A549 (cell line): ENCODE results near the gene RMND5A. TPM values are rescaled to one million over a fixed set of nuclear protein-coding genes. Genes with fewer than 3 reads are reported as not detected.

Experiments
- ATAC-seq, 2 experiments: fragments of 200-7000 bp in 1 of 2; fragments of >200 bp in 1 of 2; cut with Nextera tagmentation in 1 of 2; cut with Tn5 transposase in 1 of 2; 3 replicates each; pipeline versions ENCODE4 v1.8.0 to v1.9.1; 2018 to 2020; ENCODE audit warnings: mild to moderate bottlenecking in 1 of 2, moderate library complexity in 1 of 2
- CTCF ChIA-PET: fragments of 300-600 bp; sonication (Branson Sonifier 250); formaldehyde crosslinking; extraction: SDS; loops from one replicate; lab custom pipeline; 2021; ENCODE audit warnings: antibody characterized with exemption, inconsistent platforms; lab: Yijun Ruan, JAX
- POLR2A ChIA-PET: fragments of 350-600 bp; formaldehyde crosslinking; extraction: SDS; loops from one replicate; lab custom pipeline; 2021; ENCODE audit warnings: antibody characterized with exemption, inconsistent platforms; lab: Yijun Ruan, JAX
- DNase-seq, 2 experiments: peaks; one replicate each; pipeline versions ENCODE4 v3.0.0 to v3.0.0-alpha.2; 2011 to 2016; ENCODE audit warnings: low read depth in 1 of 2, low spot score in 1 of 2
- FAIRE-seq: peaks from 2 replicates; lab custom pipeline; 2011; peaks lifted over from hg19 to GRCh38; lab: Jason Lieb, UNC
- H3K27ac ChIP-seq, 2 experiments: fragments of >200 bp; sonication (Bioruptor Twin); formaldehyde crosslinking; 3 replicates each; pipeline ENCODE4 v1.5.1; 2016 to 2017
- H3K4me1 ChIP-seq: fragments of >200 bp; sonication (Bioruptor Twin); formaldehyde crosslinking; 3 replicates; pipeline ENCODE4 v1.6.1; 2016
- H3K4me2 ChIP-seq: fragments of >200 bp; sonication (Bioruptor Twin); formaldehyde crosslinking; 3 replicates; pipeline ENCODE4 v1.6.1; 2016
- H3K4me3 ChIP-seq: fragments of >200 bp; sonication (Bioruptor Twin); formaldehyde crosslinking; 3 replicates; pipeline ENCODE4 v1.5.1; 2016
- H3K9me3 ChIP-seq: fragments of >200 bp; sonication (Bioruptor Twin); formaldehyde crosslinking; 3 replicates; pipeline ENCODE4 v1.6.1; 2016
- BCL3 ChIP-seq: fragments of >200 bp; sonication (Bioruptor Twin); formaldehyde crosslinking; IDR thresholded peaks from 3 replicates; pipeline ENCODE4 v1.6.1; 2016
- BHLHE40 ChIP-seq: IDR thresholded peaks from 2 replicates; pipeline ENCODE4 v1.6.1; 2012; ENCODE audit warnings: low read depth, low read length, inconsistent platforms
- CBX8 ChIP-seq: fragments of 200-600 bp; sonication (generic); IDR thresholded peaks from 2 replicates; pipeline ENCODE4 v1.6.1; 2016
- CEBPB ChIP-seq, 2 experiments: fragments of >200 bp in 1 of 2; sonication (Bioruptor Twin) in 1 of 2; formaldehyde crosslinking in 1 of 2; IDR thresholded peaks; 2 replicates each; pipeline ENCODE4 v1.6.1; 2012 to 2016
- CHD2 ChIP-seq: fragments of 150-350 bp; IDR thresholded peaks from 2 replicates; pipeline ENCODE4 v1.6.1; 2014; ENCODE audit warnings: low read length; ENCODE audit not compliant: partially characterized antibody
- CTCF ChIP-seq: fragments of >200 bp; sonication (Bioruptor Twin); formaldehyde crosslinking; IDR thresholded peaks from 3 replicates; pipeline ENCODE4 v1.5.1; 2016
- E2F6 ChIP-seq: IDR thresholded peaks from 2 replicates; pipeline ENCODE4 v1.6.1; 2012; ENCODE audit warnings: low read depth, borderline replicate concordance
- EHF ChIP-seq: fragments of 250-450 bp; sonication (Bioruptor Pico); IDR thresholded peaks from 2 replicates; pipeline ENCODE4 v1.5.0; 2020; ENCODE audit warnings: mild to moderate bottlenecking
- EHMT2 ChIP-seq: fragments of 200-600 bp; sonication (generic); IDR thresholded peaks from 2 replicates; pipeline ENCODE4 v1.6.1; 2016; ENCODE audit warnings: antibody characterized with exemption, low read depth, mild to moderate bottlenecking, moderate library complexity
- ESRRA ChIP-seq: fragments of 150-350 bp; IDR thresholded peaks from 2 replicates; pipeline ENCODE4 v1.6.1; 2014; ENCODE audit warnings: mild to moderate bottlenecking, low read length, borderline replicate concordance
- FOSB ChIP-seq: fragments of 250-450 bp; sonication (Bioruptor Pico); IDR thresholded peaks from 2 replicates; pipeline ENCODE4 v1.5.0; 2020; ENCODE audit warnings: mild to moderate bottlenecking, moderate library complexity
- HDAC2 ChIP-seq: fragments of 200-600 bp; sonication (generic); IDR thresholded peaks from 2 replicates; pipeline ENCODE4 v1.6.1; 2016
- HES2 ChIP-seq: fragments of >200 bp; sonication (Bioruptor Twin); formaldehyde crosslinking; IDR thresholded peaks from 2 replicates; pipeline ENCODE4 v1.6.1; 2016
- HEYL ChIP-seq: fragments of 250-450 bp; sonication (Bioruptor Pico); IDR thresholded peaks from 2 replicates; pipeline ENCODE4 v1.8.0; 2021; ENCODE audit warnings: mild to moderate bottlenecking, moderate library complexity
- HOXA7 ChIP-seq: fragments of 250-450 bp; sonication (Bioruptor Pico); IDR thresholded peaks from 2 replicates; pipeline ENCODE4 v1.5.0; 2020; ENCODE audit warnings: mild to moderate bottlenecking, moderate library complexity
- JUNB ChIP-seq: fragments of >200 bp; sonication (Bioruptor Twin); formaldehyde crosslinking; IDR thresholded peaks from 2 replicates; pipeline ENCODE4 v1.6.1; 2016
- KDM1A ChIP-seq: fragments of 200-600 bp; sonication (generic); IDR thresholded peaks from 2 replicates; pipeline ENCODE4 v1.6.1; 2016; ENCODE audit warnings: low read depth, mild to moderate bottlenecking
- MAFK ChIP-seq: fragments of 450-650 bp; IDR thresholded peaks from 2 replicates; pipeline ENCODE4 v1.6.1; 2014; ENCODE audit not compliant: partially characterized antibody
- MYC ChIP-seq: IDR thresholded peaks from 2 replicates; pipeline ENCODE4 v1.6.1; 2012; ENCODE audit warnings: mild to moderate bottlenecking, inconsistent platforms, low read length, improper control_type of control experiment, borderline replicate concordance
- NFE2L2 ChIP-seq: fragments of 150-350 bp; conservative IDR thresholded peaks from 2 replicates; pipeline ENCODE4 v1.6.1; 2014; ENCODE audit warnings: low read length
- NPAS2 ChIP-seq: fragments of 250-450 bp; sonication (Bioruptor Pico); IDR thresholded peaks from 2 replicates; pipeline ENCODE4 v1.8.0; 2022; ENCODE audit warnings: mild to moderate bottlenecking, moderate library complexity, borderline replicate concordance
- NR3C1 ChIP-seq: fragments of >200 bp; sonication (Bioruptor Twin); formaldehyde crosslinking; IDR thresholded peaks from 3 replicates; pipeline ENCODE4 v1.6.1; 2017
- PHF8 ChIP-seq: fragments of 200-600 bp; sonication (generic); IDR thresholded peaks from 2 replicates; pipeline ENCODE4 v1.6.1; 2016; ENCODE audit warnings: low read depth, mild to moderate bottlenecking, antibody characterized with exemption, moderate library complexity, borderline replicate concordance
- RAD21 ChIP-seq, 2 experiments: fragments of >200 bp in 1 of 2; sonication (Bioruptor Twin) in 1 of 2; formaldehyde crosslinking in 1 of 2; IDR thresholded peaks in 1 of 2; conservative IDR thresholded peaks in 1 of 2; 2 replicates in 1 of 2; 3 replicates in 1 of 2; pipeline ENCODE4 v1.6.1; 2012 to 2018; ENCODE audit warnings: inconsistent platforms in 1 of 2
- SREBF2 ChIP-seq: fragments of 450-650 bp; IDR thresholded peaks from 2 replicates; pipeline ENCODE4 v1.6.1; 2014; ENCODE audit warnings: mild to moderate bottlenecking, moderate library complexity
- TFCP2L1 ChIP-seq: fragments of 250-450 bp; sonication (Bioruptor Pico); IDR thresholded peaks from 2 replicates; pipeline ENCODE4 v1.5.0; 2021; ENCODE audit warnings: mild to moderate bottlenecking
- TP53 ChIP-seq: fragments of 250-450 bp; sonication (Bioruptor Pico); IDR thresholded peaks from 2 replicates; pipeline ENCODE4 v1.5.0; 2021; ENCODE audit warnings: mild to moderate bottlenecking, moderate library complexity
- USF2 ChIP-seq: fragments of 450-650 bp; IDR thresholded peaks from 2 replicates; pipeline ENCODE4 v1.6.1; 2014; ENCODE audit warnings: antibody characterized with exemption
- ZFP36 ChIP-seq: fragments of 450-650 bp; IDR thresholded peaks from 2 replicates; pipeline ENCODE4 v1.6.1; 2014; ENCODE audit warnings: borderline replicate concordance; ENCODE audit not compliant: partially characterized antibody
- ZSCAN20 ChIP-seq: fragments of 250-450 bp; sonication (Bioruptor Pico); IDR thresholded peaks from 2 replicates; pipeline ENCODE4 v1.8.0; 2022; ENCODE audit warnings: mild to moderate bottlenecking, moderate library complexity
- WGBS: methylation state at CpG from one replicate; pipeline ENCODE4 v1.1.6; 2017; ENCODE audit errors: missing lambda C conversion rate; 5-methylcytosine and 5-hydroxymethylcytosine counted together
- polyA plus RNA-seq, 4 experiments: library from polyadenylated mRNA; depleted of rRNA in 3 of 4; stranded (reverse); fragments of >200 nt; fragmentation: RNase III in 1 of 4; extraction: RNeasy Plus Mini Kit Qiagen cat#74134 plus additional on column Dnase treatment in 1 of 4; gene quantifications; 2 replicates in 3 of 4; 3 replicates in 1 of 4; pipeline ENCODE4 v1.2.3, GENCODE V29; 2011 to 2017
- TF ChIP-seq, protein P1 (sequence below): fragments of 250-450 bp; sonication (Bioruptor Pico); IDR thresholded peaks from 2 replicates; pipeline ENCODE4 v1.5.0; 2021; ENCODE audit warnings: mild to moderate bottlenecking, moderate library complexity, borderline replicate concordance

RMND5A gene
- polyA plus RNA-seq, 2 of the 4 experiments (the other 2 are of a cell fraction), result 10.5 to 28.0 TPM

DNA sequence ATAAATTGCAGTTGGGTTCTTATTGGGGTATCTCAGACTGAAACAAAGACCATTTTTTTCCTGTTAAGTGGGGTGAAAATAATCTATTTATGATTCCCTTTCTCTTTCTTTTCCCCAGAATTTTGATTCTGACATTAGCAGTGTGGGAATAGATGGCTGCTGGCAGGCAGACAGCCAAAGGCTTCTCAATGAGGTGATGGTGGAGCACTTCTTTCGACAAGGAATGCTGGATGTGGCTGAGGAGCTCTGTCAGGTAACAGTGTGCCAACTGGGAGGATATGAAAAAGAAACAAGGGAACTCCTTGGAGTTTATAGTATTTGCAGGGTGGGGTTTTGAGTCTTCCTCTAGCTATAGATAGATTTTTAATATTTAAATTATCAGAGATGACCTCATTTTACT lies 31.7 kb downstream of the RMND5A start (continued):
- no peak for TF ChIP-seq FOSB (CRISPR knock-in tag)
- TF ChIP-seq NPAS2 (CRISPR knock-in tag), result no peak
- TF ChIP-seq HDAC2, result no peak
- TF ChIP-seq E2F6, result no peak

GRCh38 chr2:86752934-86753333 lies 32.8 kb downstream of the RMND5A start:
- POLR2A ChIA-PET, result no interaction called here
- FAIRE-seq, result no peak
- H3K4me2 ChIP-seq, result no peak overlapping the region
- no peak for TF ChIP-seq PHF8
- no peak for TF ChIP-seq BHLHE40
- no peak for TF ChIP-seq JUNB
- no peak for TF ChIP-seq ZSCAN20 (CRISPR knock-in tag)
- TF ChIP-seq CBX8, result no peak
- TF ChIP-seq ESRRA, result no peak
- no peak for TF ChIP-seq SREBF2
- TF ChIP-seq TP53 (CRISPR knock-in tag), result no peak
- no peak for TF ChIP-seq ZFP36
- no peak for TF ChIP-seq KDM1A
- no peak for TF ChIP-seq NR3C1
- no peak for TF ChIP-seq NFE2L2
- no peak for TF ChIP-seq RAD21 (conservative IDR thresholded peaks at IDR 0.05 in 1 of 2, IDR thresholded peaks at IDR 0.05 in 1 of 2)
- TF ChIP-seq EHMT2, result no peak
- TF ChIP-seq, all 56 proteins: peak for 0
- ATAC-seq (no peak), DNase-seq (no peak)
- Histone ChIP-seq H3K4me3 (no peak overlapping the region), H3K9me3 (peaks cover 27% of the 10 kb centered on the region), H3K27ac (no peak overlapping the region), H3K4me1 (peaks cover 5% of the 10 kb centered on the region; the same call in 2 of the 3 replicates)
- WGBS, result 90% methylated on average over 3 of the region's 3 CpGs
- CTCF ChIA-PET, result interaction anchor here (5.4 kb wide), 1 partner anchor 11 kb away, joined by 36 read pairs; no protein-coding TSS in a partner anchor

DNA sequence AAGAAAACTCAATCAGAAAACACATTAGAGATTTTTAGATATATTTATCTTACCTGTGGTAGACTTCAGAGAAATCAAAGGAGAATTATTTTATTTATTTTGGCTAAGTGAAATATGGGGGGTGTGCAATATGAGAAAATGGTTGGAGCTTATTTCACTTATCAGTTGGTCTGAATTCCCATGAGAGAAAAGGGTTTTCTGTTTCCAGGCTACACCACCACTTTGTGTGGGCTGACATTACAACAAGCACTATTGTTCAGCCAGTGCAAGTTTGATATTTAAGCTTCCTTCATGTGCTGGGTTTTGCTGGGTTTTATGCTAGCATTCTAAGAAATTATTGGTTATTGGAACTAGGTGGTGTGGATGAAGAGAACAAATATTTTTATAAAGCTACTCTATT lies 33.5 kb downstream of the RMND5A start:
- no peak overlapping the region for H3K4me3 ChIP-seq
- H3K4me1 ChIP-seq, result no peaks in the 10 kb centered on the region
- DNase-seq, result no peak
- POLR2A ChIA-PET, result no interaction called here
- H3K4me2 ChIP-seq, result no peak overlapping the region
- FAIRE-seq, result no peak
- no peak for ATAC-seq
- peaks cover 27% of the 10 kb centered on the region for H3K9me3 ChIP-seq
- no peak overlapping the region for H3K27ac ChIP-seq
- CTCF ChIA-PET, result interaction anchor here (0.9 to 5.4 kb wide), 3 partner anchors 8 to 50 kb away, joined by 3 to 36 read pairs (median 3); no protein-coding TSS in a partner anchor
- no peak for TF ChIP-seq MAFK
- no peak for TF ChIP-seq USF2
- TF ChIP-seq CHD2, result no peak
- no peak for TF ChIP-seq EHF (CRISPR knock-in tag)
- TF ChIP-seq HES2, result no peak
- no peak for TF ChIP-seq ZFP36
- no peak for TF ChIP-seq BCL3
- no peak for TF ChIP-seq HEYL (CRISPR knock-in tag)
- TF ChIP-seq CEBPB (IDR thresholded peaks at IDR 0.05), result no peak
- TF ChIP-seq MYC, result no peak
- no peak for TF ChIP-seq NFE2L2
- TF ChIP-seq CTCF, result no peak
- TF ChIP-seq E2F6, result no peak
- TF ChIP-seq HOXA7 (CRISPR knock-in tag), result no peak
- TF ChIP-seq, protein P1, sequence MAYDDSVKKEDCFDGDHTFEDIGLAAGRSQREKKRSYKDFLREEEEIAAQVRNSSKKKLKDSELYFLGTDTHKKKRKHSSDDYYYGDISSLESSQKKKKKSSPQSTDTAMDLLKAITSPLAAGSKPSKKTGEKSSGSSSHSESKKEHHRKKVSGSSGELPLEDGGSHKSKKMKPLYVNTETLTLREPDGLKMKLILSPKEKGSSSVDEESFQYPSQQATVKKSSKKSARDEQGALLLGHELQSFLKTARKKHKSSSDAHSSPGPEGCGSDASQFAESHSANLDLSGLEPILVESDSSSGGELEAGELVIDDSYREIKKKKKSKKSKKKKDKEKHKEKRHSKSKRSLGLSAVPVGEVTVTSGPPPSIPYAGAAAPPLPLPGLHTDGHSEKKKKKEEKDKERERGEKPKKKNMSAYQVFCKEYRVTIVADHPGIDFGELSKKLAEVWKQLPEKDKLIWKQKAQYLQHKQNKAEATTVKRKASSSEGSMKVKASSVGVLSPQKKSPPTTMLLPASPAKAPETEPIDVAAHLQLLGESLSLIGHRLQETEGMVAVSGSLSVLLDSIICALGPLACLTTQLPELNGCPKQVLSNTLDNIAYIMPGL (CRISPR knock-in tag), result no peak
- no peak for TF ChIP-seq TFCP2L1 (CRISPR knock-in tag)
